Karpas-422 (cell line): ENCODE data around the gene NBPF15. TPM values are rescaled to one million over a fixed set of nuclear protein-coding genes. Genes with fewer than 3 reads are reported as not detected.
A peak's percentile ranks its signal among the peaks of the same experiment; 100 is the strongest.
"Not testable (repeated sequence)": the region's sequence is repeated elsewhere in the genome, so short reads cannot be mapped to it uniquely, and the experiment has no call there.

Experiments used
- DNase-seq: peaks from one replicate; pipeline ENCODE4 v3.0.0-alpha.2; 2015
- H2AFZ ChIP-seq: fragments of 200-600 bp; sonication (generic); 2 replicates; pipeline ENCODE4 v1.6.1; 2014; ENCODE audit warnings: antibody characterized with exemption, low read length, mixed read lengths
- H3K27ac ChIP-seq: fragments of 200-600 bp; sonication (generic); 2 replicates; pipeline ENCODE4 v1.5.1; 2014; ENCODE audit warnings: mild to moderate bottlenecking, low read length, moderate library complexity
- H3K27me3 ChIP-seq: fragments of 200-600 bp; sonication (generic); 2 replicates; pipeline ENCODE4 v1.6.1; 2014; ENCODE audit warnings: low read length, mixed read lengths
- H3K36me3 ChIP-seq: fragments of 200-600 bp; sonication (generic); 2 replicates; pipeline ENCODE4 v1.6.1; 2014; ENCODE audit warnings: low read length, mixed read lengths; ENCODE audit not compliant: insufficient read depth
- H3K4me1 ChIP-seq: fragments of 200-600 bp; sonication (generic); 2 replicates; pipeline ENCODE4 v1.6.1; 2014; ENCODE audit warnings: mild to moderate bottlenecking, low read length, mixed read lengths
- H3K4me2 ChIP-seq: fragments of 200-600 bp; sonication (generic); 2 replicates; pipeline ENCODE4 v1.6.1; 2014; ENCODE audit warnings: low read length, low read depth, mild to moderate bottlenecking; ENCODE audit not compliant: poor library complexity, severe bottlenecking
- H3K4me3 ChIP-seq: fragments of 200-600 bp; sonication (generic); 2 replicates; pipeline ENCODE4 v1.5.1; 2014; ENCODE audit warnings: mild to moderate bottlenecking, antibody characterized with exemption, low read length, mixed read lengths
- H3K79me2 ChIP-seq: fragments of 200-600 bp; sonication (generic); 2 replicates; pipeline ENCODE4 v1.6.1; 2014; ENCODE audit warnings: mild to moderate bottlenecking, low read length, mixed read lengths
- H3K9ac ChIP-seq: fragments of 200-600 bp; sonication (generic); 2 replicates; pipeline ENCODE4 v1.6.0; 2014; ENCODE audit warnings: low read length
- H3K9me2 ChIP-seq: fragments of 200-600 bp; sonication (generic), shearing (Covaris generic); replicated peaks from 2 replicates; pipeline ENCODE4 v1.6.0; 2014; ENCODE audit warnings: mild to moderate bottlenecking, low read length, moderate library complexity; ENCODE audit not compliant: insufficient read depth
- H3K9me3 ChIP-seq: fragments of 300-700, 200-600 bp; sonication (generic); 2 replicates; pipeline ENCODE4 v1.6.1; 2014; ENCODE audit warnings: low read length, mixed read lengths
- H4K20me1 ChIP-seq: fragments of 200-600 bp; sonication (generic); 2 replicates; pipeline ENCODE4 v1.6.1; 2014; ENCODE audit warnings: mild to moderate bottlenecking, antibody characterized with exemption, low read length, low read depth; ENCODE audit not compliant: insufficient read depth
- small RNA-seq: library from RNA; depleted of rRNA; stranded (forward); fragments of <200 nt; gene quantifications from one replicate; pipeline ENCODE3, GENCODE V24; 2014
- total RNA-seq: library from RNA; depleted of rRNA; stranded (reverse); fragments of >200 nt; shearing (Covaris generic); gene quantifications from 2 replicates; pipeline ENCODE4 v1.2.3, GENCODE V29; 2014; ENCODE audit warnings: low replicate concordance; rRNA removed

NBPF15 gene
- total RNA-seq, 1 experiment from 2014 or later, result 47.8 TPM

- not testable (repeated sequence) for H3K4me3 ChIP-seq, H3K27ac ChIP-seq, H3K4me2 ChIP-seq, H4K20me1 ChIP-seq, H3K27me3 ChIP-seq, H3K79me2 ChIP-seq, H2AFZ ChIP-seq, H3K36me3 ChIP-seq, H3K9ac ChIP-seq, H3K4me1 ChIP-seq, DNase-seq, H3K9me3 ChIP-seq, H3K9me2 ChIP-seq
Observed at GRCh38 chr1:144402807-144403206, 58.7 kb downstream of the NBPF15 start.

GRCh38 chr1:144371651-144372050, 89.8 kb downstream of the NBPF15 start:
- H4K20me1 ChIP-seq, H3K4me1 ChIP-seq, H3K9me2 ChIP-seq, H3K9ac ChIP-seq, H3K27ac ChIP-seq, H3K9me3 ChIP-seq, H3K4me2 ChIP-seq, H3K36me3 ChIP-seq, H2AFZ ChIP-seq, H3K4me3 ChIP-seq, H3K79me2 ChIP-seq, DNase-seq, H3K27me3 ChIP-seq: not testable (repeated sequence)

Small RNA genes within 50 kb of the gene (small RNA-seq; reads per million reads assigned to genes)
- not detected for gene AC246785.4
- 8.8 reads per million, percentile 90 among the genes with 10 or more reads in this experiment for gene RNVU1-15

Other genes with a start within 250 kb of the NBPF15 start
- gene PPIAL4E, start 88.0 kb downstream of the NBPF15 start, total RNA-seq, result not detected in 2 replicates
- gene PPIAL4F, start 131.2 kb upstream of the NBPF15 start, total RNA-seq, result not detected in 2 replicates